ENCODE measurements around the gene RBMS1. TPM values are rescaled to one million over a fixed set of nuclear protein-coding genes. Genes with fewer than 3 reads are reported as not detected.
"Not testable (repeated sequence)": the region's sequence is repeated elsewhere in the genome, so short reads cannot be mapped to it uniquely, and the experiment has no call there.

The RBMS1 gene
- total RNA-seq, 2 donors from 2014 or later, result 18.8 to 22.8 TPM

DNA sequence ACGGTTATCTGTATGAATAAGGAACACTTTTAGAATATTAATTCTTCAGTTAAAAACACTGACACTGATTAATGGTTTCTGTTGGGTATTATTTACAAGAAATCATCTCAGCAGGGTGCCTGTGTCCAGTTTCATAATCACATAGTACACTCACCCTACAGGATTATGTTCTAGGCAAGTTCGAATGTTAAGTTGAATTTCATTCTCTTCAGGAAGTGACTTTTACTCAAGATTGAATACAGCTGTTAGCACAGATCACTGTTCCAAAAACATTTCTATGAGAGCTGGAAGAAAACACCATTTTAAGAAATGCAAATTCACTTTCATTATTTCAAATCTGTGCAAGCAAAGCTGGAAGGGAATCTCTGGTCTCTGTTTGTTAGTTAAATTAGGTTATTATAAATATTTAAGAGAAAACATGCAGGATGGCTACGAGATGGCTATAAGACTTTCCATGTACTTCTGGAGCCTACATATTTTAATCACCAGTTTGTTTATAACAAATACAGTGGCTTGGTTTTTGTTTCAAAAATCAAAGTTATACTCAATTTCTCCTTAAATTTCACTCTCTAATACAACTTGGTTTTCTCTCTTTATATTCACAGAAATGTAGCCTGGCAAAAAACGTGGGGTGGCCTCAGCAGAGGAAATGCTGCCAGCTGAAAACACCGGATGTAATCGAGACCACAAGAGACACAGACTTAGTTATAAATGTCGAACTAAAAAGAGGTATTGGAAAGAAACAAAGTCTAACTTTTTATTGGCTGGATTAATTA lies 65.8 kb downstream of the RBMS1 start:
- H3K4me1 ChIP-seq (replicated peaks), result no peaks in the 10 kb centered on the region
- no peaks in the 10 kb centered on the region for H3K9me3 ChIP-seq
- TF ChIP-seq, protein P1, sequence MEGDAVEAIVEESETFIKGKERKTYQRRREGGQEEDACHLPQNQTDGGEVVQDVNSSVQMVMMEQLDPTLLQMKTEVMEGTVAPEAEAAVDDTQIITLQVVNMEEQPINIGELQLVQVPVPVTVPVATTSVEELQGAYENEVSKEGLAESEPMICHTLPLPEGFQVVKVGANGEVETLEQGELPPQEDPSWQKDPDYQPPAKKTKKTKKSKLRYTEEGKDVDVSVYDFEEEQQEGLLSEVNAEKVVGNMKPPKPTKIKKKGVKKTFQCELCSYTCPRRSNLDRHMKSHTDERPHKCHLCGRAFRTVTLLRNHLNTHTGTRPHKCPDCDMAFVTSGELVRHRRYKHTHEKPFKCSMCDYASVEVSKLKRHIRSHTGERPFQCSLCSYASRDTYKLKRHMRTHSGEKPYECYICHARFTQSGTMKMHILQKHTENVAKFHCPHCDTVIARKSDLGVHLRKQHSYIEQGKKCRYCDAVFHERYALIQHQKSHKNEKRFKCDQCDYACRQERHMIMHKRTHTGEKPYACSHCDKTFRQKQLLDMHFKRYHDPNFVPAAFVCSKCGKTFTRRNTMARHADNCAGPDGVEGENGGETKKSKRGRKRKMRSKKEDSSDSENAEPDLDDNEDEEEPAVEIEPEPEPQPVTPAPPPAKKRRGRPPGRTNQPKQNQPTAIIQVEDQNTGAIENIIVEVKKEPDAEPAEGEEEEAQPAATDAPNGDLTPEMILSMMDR (IDR thresholded peaks at IDR 0.05), result no peak
- no peak for TF ChIP-seq POLR2A (IDR thresholded peaks at IDR 0.05)
- no peak for TF ChIP-seq POLR2AphosphoS5 (IDR thresholded peaks at IDR 0.05)
- H3K27ac ChIP-seq, result peak overlapping the region; percentile 26 to 29
- no peak overlapping the region for H3K4me3 ChIP-seq
- H3K27me3 ChIP-seq (replicated peaks; ENCODE audit: insufficient read depth), result no peaks in the 10 kb centered on the region
- no peaks in the 10 kb centered on the region for H3K36me3 ChIP-seq
- 37% methylated on average over 7 of the region's 7 CpGs for WGBS
- intact Hi-C loops (cut with DNase I), result loop anchor here (10.0 kb wide), 1 partner anchor 547 kb away; no protein-coding TSS in a partner anchor
- DNase-seq (ENCODE audit: low spot score), result no peak

DNA sequence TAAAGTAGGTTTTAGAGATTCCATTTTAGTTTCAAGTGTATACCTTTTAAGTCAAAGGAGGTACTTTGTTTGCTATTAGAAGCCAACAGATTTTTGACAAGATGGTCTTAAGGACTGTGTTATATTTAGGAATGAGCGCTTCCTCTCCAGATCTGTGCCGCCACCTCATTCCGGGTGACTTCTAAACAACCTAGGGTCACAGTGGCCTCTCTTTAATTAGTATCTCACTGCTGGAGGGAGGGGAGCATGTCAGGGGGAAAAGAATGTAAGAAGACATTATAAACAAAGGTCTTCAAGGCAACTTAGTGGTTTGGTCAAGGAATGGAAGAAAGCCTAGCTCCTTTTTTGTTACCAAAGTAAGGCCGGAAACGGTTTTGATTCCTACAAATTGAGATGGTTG lies 67.0 kb downstream of the RBMS1 start:
- no peak for DNase-seq (ENCODE audit: low spot score)
- Histone ChIP-seq H3K27ac (no peak overlapping the region), H3K27me3 (replicated peaks; ENCODE audit: insufficient read depth) (no peaks in the 10 kb centered on the region), H3K4me1 (replicated peaks) (no peaks in the 10 kb centered on the region), H3K9me3 (no peaks in the 10 kb centered on the region), H3K36me3 (no peaks in the 10 kb centered on the region), H3K4me3 (no peak overlapping the region)
- intact Hi-C loops (cut with DNase I), result loop anchor here (10.0 kb wide), 1 partner anchor 548 kb away; no protein-coding TSS in a partner anchor
- 90% methylated on average over 5 of the region's 5 CpGs for WGBS
- TF ChIP-seq POLR2A (IDR thresholded peaks at IDR 0.05) (no peak), POLR2AphosphoS5 (IDR thresholded peaks at IDR 0.05) (no peak)
- TF ChIP-seq, protein P1 (IDR thresholded peaks at IDR 0.05), result no peak

DNA sequence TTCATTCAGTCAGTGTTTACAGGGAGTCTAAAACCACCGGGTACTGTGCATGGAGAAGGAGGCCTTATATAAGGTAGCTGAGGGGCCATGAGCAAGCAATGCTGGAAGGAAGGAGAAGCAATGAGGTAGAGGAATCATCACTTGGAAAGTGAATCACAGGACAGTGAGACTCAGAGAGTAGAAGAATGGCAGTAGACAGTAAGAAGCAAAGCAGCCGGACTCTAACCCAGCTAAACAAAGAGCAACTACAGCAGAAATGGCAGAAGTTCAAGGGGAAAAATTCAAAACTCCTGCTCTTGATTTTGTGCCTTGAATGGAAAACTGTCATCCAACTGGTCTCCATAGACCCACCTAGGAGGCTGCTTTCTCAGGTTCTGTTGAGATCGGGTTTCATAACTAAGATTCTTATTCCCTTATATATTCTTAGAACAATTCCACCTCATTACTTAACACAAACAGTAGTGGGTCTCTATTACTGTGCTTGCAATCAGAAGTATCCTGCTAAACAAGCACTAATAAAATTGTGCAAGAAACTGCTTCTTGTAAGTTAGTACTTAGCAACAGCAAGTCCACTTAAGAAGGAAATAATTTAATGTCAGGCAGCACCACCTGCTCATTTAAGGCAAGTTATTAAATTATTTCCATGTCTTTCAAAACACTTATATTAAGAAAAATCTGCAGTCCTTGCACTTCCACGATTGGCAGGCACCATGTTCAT lies 68.0 kb downstream of the RBMS1 start:
- Histone ChIP-seq H3K36me3 (no peaks in the 10 kb centered on the region), H3K27me3 (replicated peaks; ENCODE audit: insufficient read depth) (no peaks in the 10 kb centered on the region), H3K9me3 (no peaks in the 10 kb centered on the region), H3K27ac (no peak overlapping the region), H3K4me3 (no peak overlapping the region), H3K4me1 (replicated peaks) (no peaks in the 10 kb centered on the region)
- intact Hi-C loops (cut with DNase I), result loop anchor here (10.0 kb wide), 1 partner anchor 549 kb away; no protein-coding TSS in a partner anchor
- TF ChIP-seq POLR2AphosphoS5 (IDR thresholded peaks at IDR 0.05) (no peak), POLR2A (IDR thresholded peaks at IDR 0.05) (no peak)
- TF ChIP-seq, protein P1 (IDR thresholded peaks at IDR 0.05), result no peak
- no peak for DNase-seq (ENCODE audit: low spot score)
- 64% methylated on average over 4 of the region's 4 CpGs for WGBS

DNA sequence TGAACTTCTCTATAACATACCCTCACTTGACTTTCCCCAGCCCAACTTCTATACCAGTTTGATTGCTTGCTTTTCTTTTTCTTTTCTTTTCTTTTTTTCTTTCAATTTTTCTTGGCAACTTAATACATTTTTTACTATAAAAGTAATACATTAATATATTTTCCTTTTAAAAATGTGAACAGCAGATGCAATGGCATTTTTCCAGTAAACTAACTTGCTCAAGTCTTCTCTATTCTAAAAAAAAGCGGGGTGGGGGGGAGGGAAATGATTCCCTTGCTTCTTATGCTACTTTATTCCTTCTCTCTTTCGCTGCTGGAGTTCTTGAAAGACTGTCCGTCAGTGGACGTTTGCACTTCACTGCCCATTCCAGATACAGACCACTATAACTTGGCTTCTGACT lies 70.5 kb downstream of the RBMS1 start:
- no peaks in the 10 kb centered on the region for H3K27me3 ChIP-seq (replicated peaks; ENCODE audit: insufficient read depth)
- intact Hi-C loops (cut with DNase I), result loop anchor here (10.0 kb wide), 1 partner anchor 552 kb away; no protein-coding TSS in a partner anchor
- no peak overlapping the region for H3K4me3 ChIP-seq
- H3K9me3 ChIP-seq, result no peaks in the 10 kb centered on the region
- no peak overlapping the region for H3K27ac ChIP-seq
- no peaks in the 10 kb centered on the region for H3K36me3 ChIP-seq
- TF ChIP-seq, protein P1 (IDR thresholded peaks at IDR 0.05), result no peak
- TF ChIP-seq POLR2A (IDR thresholded peaks at IDR 0.05) (no peak), POLR2AphosphoS5 (IDR thresholded peaks at IDR 0.05) (no peak)
- 96% methylated on average over 4 of the region's 4 CpGs for whole genome bisulfite sequencing
- no peak for DNase-seq (ENCODE audit: low spot score)
- H3K4me1 ChIP-seq (replicated peaks), result no peaks in the 10 kb centered on the region

DNA sequence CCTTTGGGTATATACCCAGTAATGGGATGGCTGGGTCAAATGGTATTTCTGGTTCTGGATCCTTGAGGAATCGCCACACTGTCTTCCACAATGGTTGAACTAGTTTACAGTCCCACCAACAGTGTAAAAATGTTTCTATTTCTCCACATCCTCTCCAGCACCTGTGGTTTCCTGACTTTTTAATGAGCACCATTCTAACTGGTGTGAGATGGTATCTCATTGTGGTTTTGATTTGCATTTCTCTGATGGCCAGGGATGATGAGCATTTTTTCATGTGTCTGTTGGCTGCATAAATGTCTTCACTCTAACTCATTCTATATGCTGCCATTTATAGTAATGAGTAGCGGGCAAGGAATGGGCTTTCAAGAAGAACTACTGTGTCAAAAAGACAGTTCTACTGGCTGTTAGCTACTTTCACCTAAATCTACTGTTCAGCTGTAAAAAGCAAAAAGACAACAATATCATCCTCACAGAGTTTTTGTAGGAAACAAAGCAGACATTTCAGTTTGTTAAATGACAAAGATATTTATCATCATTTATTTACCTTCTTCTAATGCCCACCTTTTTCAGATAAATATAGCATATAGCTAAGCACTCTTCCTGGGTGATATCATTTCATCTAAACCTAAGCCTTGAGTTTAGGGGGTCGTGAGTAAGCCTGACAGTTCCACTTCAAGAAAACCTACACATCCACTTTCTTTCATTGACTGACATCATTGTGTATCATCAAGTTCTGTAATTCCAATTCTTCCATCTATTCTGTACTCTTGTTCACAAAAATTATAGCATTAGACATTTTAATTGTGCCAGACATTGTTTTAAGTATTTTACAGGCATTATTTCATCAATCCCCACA lies 71.7 kb downstream of the RBMS1 start:
- WGBS, result 86% methylated on average over 3 of the region's 3 CpGs
- not testable (repeated sequence) for H3K9me3 ChIP-seq; H3K36me3 ChIP-seq; H3K27me3 ChIP-seq (replicated peaks; ENCODE audit: insufficient read depth); H3K4me3 ChIP-seq; DNase-seq (ENCODE audit: low spot score); H3K27ac ChIP-seq; H3K4me1 ChIP-seq (replicated peaks)
- intact Hi-C loops (cut with DNase I), result loop anchor here (10.0 kb wide), 1 partner anchor 553 kb away; no protein-coding TSS in a partner anchor
